Lung (tissue), 12 donors: ENCODE measurements around the gene SORL1. TPM values are rescaled to one million over a fixed set of nuclear protein-coding genes. Genes with fewer than 3 reads are reported as not detected.

Experiments
- ATAC-seq: fragments of 200-7000 bp; cut with Tn5 transposase; one replicate; pipeline ENCODE4 v1.9.1; 2020; ENCODE audit warnings: moderate number of reproducible peaks; ENCODE audit not compliant: insufficient read depth, low FRiP score
- DNase-seq, 3 donors: peaks; one replicate each; pipeline ENCODE4 v3.0.0-alpha.2; 2013 to 2017
- H3K27ac ChIP-seq, 2 donors: one replicate each; pipeline ENCODE4 v1.5.1; 2013; ENCODE audit warnings: mild to moderate bottlenecking in 2 of 2, moderate library complexity in 2 of 2, control low read depth in 1 of 2, inconsistent platforms in 1 of 2, low read depth in 1 of 2, low read length in 1 of 2
- H3K27me3 ChIP-seq, 3 donors: one replicate each; pipeline ENCODE4 v1.5.1; 2013; ENCODE audit warnings: low read length in 2 of 3; ENCODE audit not compliant: control insufficient read depth in 3 of 3, insufficient read depth in 3 of 3
- H3K36me3 ChIP-seq, 4 donors: one replicate each; pipeline ENCODE4 v1.5.1; 2013; ENCODE audit warnings: low read length in 4 of 4, mild to moderate bottlenecking in 1 of 4, moderate library complexity in 1 of 4; ENCODE audit not compliant: control insufficient read depth in 4 of 4, insufficient read depth in 4 of 4
- H3K4me1 ChIP-seq, 5 donors: one replicate each; pipeline ENCODE4 v1.5.1; 2013; ENCODE audit warnings: low read length in 5 of 5, mild to moderate bottlenecking in 2 of 5, moderate library complexity in 1 of 5; ENCODE audit not compliant: control insufficient read depth in 5 of 5, insufficient read depth in 5 of 5
- H3K4me3 ChIP-seq: one replicate; pipeline ENCODE4 v1.5.1; 2013; ENCODE audit warnings: mild to moderate bottlenecking, control low read depth, moderate library complexity
- H3K9ac ChIP-seq, 2 donors: one replicate each; pipeline ENCODE4 v1.5.1; 2013; ENCODE audit warnings: low read length in 2 of 2, control low read depth in 1 of 2; ENCODE audit not compliant: insufficient read depth in 1 of 2
- H3K9me3 ChIP-seq, 4 donors: one replicate each; pipeline ENCODE4 v1.5.1; 2013; ENCODE audit warnings: low read length in 3 of 4, mild to moderate bottlenecking in 1 of 4, moderate library complexity in 1 of 4; ENCODE audit not compliant: control insufficient read depth in 4 of 4, insufficient read depth in 3 of 4
- WGBS, 2 donors: extraction: QIAGEN DNeasy Blood & Tissue Kit; methylation state at CpG; one replicate each; pipeline ENCODE4 v1.1.7; 2013; 5-methylcytosine and 5-hydroxymethylcytosine counted together
- polyA plus RNA-seq, 2 donors: library from polyadenylated mRNA; stranded (reverse); fragments of 200-250 nt; gene quantifications; one replicate each; pipeline ENCODE4 v1.2.1, GENCODE V29; 2013
- total RNA-seq, 2 donors: library from RNA; depleted of rRNA in 1 of 2; stranded (reverse); fragments of >200 nt in 1 of 2; gene quantifications; one replicate each; pipeline ENCODE4 v1.2.1, GENCODE V29; 2014 to 2021
- TF ChIP-seq, protein P1 (sequence below): IDR thresholded peaks from 2 replicates; pipeline ENCODE4 v1.5.1; 2012; ENCODE audit warnings: mild to moderate bottlenecking; ENCODE audit errors: control extremely low read depth, extremely low read depth
- donor health status: control.
- donor health status: control.
- donor health status: Bipolar disorder and iron deficiency.
- donor health status: healthy.
- donor health status: DM: yes; HTN: yes; CAD: no.

The SORL1 gene
- total and polyA plus RNA-seq, 4 donors = 1.9 to 67.0 (median 49.2) TPM

DNA sequence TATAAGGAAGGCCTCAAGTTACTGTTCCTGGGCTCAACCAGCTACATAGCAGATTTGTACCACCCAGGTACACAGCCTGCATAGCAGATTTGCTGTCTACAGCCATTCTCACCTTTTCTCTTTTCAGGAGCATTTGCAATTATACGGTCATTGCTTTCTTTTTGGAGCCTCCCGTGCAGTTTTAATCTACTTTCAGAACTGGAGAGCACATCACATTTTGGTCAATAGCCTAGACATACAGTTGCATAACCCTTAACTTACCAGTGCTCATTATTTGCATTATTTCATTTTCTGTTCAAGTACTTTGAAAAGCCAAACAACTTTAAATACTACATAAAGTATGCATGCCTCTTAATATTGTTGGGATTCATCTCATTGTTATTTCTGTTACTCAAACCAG lies 151.2 kb downstream of the SORL1 start:
- Histone ChIP-seq H3K36me3 (peaks cover 0 to 24% (median 8%) of the 10 kb centered on the region in 4 donors), H3K4me3 (no peak overlapping the region), H3K9ac (no peak overlapping the region), H3K27ac (no peak overlapping the region), H3K4me1 (peaks cover 0 to 3% (median 0%) of the 10 kb centered on the region in 5 donors), H3K27me3 (no peaks in the 10 kb centered on the region), H3K9me3 (no peaks in the 10 kb centered on the region)
- ATAC-seq (no peak), DNase-seq (no peak)
- WGBS, 2 donors = 68 to 84% methylated on average over 2 of the region's 2 CpGs
- TF ChIP-seq, protein P1, sequence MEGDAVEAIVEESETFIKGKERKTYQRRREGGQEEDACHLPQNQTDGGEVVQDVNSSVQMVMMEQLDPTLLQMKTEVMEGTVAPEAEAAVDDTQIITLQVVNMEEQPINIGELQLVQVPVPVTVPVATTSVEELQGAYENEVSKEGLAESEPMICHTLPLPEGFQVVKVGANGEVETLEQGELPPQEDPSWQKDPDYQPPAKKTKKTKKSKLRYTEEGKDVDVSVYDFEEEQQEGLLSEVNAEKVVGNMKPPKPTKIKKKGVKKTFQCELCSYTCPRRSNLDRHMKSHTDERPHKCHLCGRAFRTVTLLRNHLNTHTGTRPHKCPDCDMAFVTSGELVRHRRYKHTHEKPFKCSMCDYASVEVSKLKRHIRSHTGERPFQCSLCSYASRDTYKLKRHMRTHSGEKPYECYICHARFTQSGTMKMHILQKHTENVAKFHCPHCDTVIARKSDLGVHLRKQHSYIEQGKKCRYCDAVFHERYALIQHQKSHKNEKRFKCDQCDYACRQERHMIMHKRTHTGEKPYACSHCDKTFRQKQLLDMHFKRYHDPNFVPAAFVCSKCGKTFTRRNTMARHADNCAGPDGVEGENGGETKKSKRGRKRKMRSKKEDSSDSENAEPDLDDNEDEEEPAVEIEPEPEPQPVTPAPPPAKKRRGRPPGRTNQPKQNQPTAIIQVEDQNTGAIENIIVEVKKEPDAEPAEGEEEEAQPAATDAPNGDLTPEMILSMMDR = no peak

DNA sequence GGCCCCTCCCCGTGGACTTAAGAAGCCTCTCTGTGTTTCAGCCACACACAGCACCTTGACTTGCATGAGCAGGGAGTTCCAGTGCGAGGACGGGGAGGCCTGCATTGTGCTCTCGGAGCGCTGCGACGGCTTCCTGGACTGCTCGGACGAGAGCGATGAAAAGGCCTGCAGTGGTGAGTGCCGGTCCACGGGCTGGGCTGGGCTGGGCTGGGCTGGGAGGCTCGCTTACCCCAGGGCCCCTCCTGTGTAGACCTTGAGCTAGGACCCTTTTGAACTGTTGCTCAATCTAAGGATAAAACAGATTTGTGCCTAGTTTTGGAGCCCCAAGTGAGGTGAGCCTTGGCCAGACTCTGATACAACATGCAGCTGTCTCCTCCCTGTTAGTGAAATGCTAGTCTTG lies 152.0 kb downstream of the SORL1 start:
- H3K9ac ChIP-seq = no peak overlapping the region
- ATAC-seq = no peak
- TF ChIP-seq, protein P1 = no peak

DNA sequence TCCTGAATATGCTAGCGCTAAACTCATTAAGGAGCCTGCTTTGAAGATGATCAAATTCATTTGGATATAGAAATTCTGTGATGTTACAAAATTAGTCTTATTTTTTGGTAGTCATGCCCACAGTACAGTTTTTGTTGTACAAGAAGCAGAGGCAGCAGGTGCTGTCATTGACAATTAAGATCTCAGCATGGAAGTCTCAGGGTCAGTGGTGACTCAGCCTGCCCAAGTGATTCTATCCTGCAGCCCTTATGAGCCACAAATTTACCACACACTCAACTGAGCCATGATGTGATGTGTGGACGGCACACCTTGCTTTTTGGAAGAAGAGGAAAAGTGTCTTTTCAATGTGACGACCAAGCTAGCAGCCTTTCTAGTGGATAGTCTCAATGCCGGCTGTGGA lies 154.2 kb downstream of the SORL1 start:
- TF ChIP-seq, protein P1 = no peak
- Histone ChIP-seq H3K4me1 (no peaks in the 10 kb centered on the region), H3K27ac (no peak overlapping the region), H3K9me3 (no peaks in the 10 kb centered on the region), H3K36me3 (peaks cover 0 to 35% (median 14%) of the 10 kb centered on the region in 4 donors), H3K27me3 (no peaks in the 10 kb centered on the region), H3K4me3 (no peak overlapping the region), H3K9ac (no peak overlapping the region)
- DNase-seq (no peak), ATAC-seq (no peak)
- WGBS, 2 donors = 95 to 96% methylated on average over 4 of the region's 4 CpGs

More for the DNA sequence above, 152.0 kb downstream of the SORL1 start:
- Histone ChIP-seq H3K36me3 (peaks cover 0 to 30% (median 13%) of the 10 kb centered on the region in 4 donors), H3K4me3 (no peak overlapping the region), H3K9me3 (no peaks in the 10 kb centered on the region), H3K27me3 (no peaks in the 10 kb centered on the region), H3K4me1 (peaks cover 0 to 3% (median 0%) of the 10 kb centered on the region in 5 donors), H3K27ac (no peak overlapping the region)
- 98 to 99% methylated on average over 13 of the region's 13 CpGs for WGBS, 2 donors
- no peak for DNase-seq

DNA sequence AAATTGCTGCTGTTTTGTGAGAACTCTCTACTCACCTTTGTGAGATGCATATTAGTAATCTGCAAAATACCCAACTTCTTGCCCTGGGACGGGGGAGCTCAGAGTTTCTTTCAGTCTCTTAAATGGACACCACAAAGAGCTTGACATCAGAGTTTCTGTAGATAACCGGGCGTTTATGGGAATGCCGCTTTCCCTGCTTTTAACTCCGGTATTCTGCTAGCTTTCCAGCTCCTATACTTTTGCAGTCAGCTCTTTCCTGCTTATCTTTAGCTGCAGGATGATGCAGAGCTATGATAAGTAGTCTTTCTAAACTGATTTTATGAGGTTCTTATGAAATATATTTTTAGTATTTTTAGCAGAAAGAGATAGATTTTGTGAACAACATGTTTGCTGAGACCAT lies 155.2 kb downstream of the SORL1 start:
- peaks cover 0 to 33% (median 14%) of the 10 kb centered on the region in 4 donors for H3K36me3 ChIP-seq
- H3K9me3 ChIP-seq = no peaks in the 10 kb centered on the region
- TF ChIP-seq, protein P1 = no peak
- no peaks in the 10 kb centered on the region for H3K27me3 ChIP-seq
- no peak overlapping the region for H3K27ac ChIP-seq
- H3K4me1 ChIP-seq = no peaks in the 10 kb centered on the region
- ATAC-seq (no peak), DNase-seq (no peak)
- H3K9ac ChIP-seq = no peak overlapping the region
- WGBS, 2 donors = 93 to 94% methylated on average over 5 of the region's 5 CpGs
- H3K4me3 ChIP-seq = no peak overlapping the region
